ENCODE measurements around the gene RNF111. TPM values are rescaled to one million over a fixed set of nuclear protein-coding genes. Genes with fewer than 3 reads are reported as not detected.

The RNF111 gene
- total and polyA plus RNA-seq, 3 experiments from 2014 or later, result 14.8 to 26.9 (median 24.8) TPM

DNA sequence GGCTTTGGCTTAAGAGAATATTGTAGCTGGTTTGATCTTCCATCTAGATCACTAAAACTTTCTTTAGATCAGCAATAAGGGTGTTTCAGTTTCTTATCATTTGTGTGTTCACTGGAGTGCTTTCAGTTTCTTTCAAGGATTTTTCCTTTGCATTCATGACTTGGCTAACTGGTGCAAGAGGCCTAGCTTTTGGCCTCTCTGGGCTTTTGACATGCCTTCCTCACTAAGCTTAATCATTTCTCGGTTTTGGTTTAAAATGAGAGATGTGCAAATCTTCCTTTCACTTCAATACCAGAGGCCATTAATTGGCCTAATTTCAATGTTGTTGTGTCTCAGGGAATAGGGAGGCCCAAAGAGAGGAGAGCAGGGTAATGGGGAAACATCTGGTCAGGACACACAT lies 87.1 kb downstream of the RNF111 start:
- Histone ChIP-seq H3K36me3 (ENCODE audit: insufficient read depth, low read length) (peaks cover 9% of the 10 kb centered on the region), H3K4me1 (ENCODE audit: insufficient read depth, low read length) (no peaks in the 10 kb centered on the region), H3K9me3 (ENCODE audit: low read length) (no peaks in the 10 kb centered on the region), H3K27me3 (ENCODE audit: insufficient read depth, low read length, poor library complexity, severe bottlenecking) (no peaks in the 10 kb centered on the region), H3K27ac (ENCODE audit: low read depth, low read length) (no peak overlapping the region), H3K4me3 (ENCODE audit: low read length) (no peak overlapping the region)
- Mint-ChIP-seq H3K4me1 (peaks cover 0 to 4% (median 0%) of the 10 kb centered on the region in 3 donors), H3K27ac (peak overlapping the region in 2 of 8 donors; percentile 62 to 70), H3K27me3 (no peaks in the 10 kb centered on the region), H3K9me3 (no peaks in the 10 kb centered on the region), H3K36me3 (peaks cover 4 to 59% (median 15%) of the 10 kb centered on the region in 3 donors), H3K4me3 (no peak overlapping the region)
- CTCF ChIA-PET, result no interaction called here
- no peak for DNase-seq
- POLR2A ChIA-PET, result no interaction called here

GRCh38 chr15:59087731-59088130 lies 100.3 kb downstream of the RNF111 start:
- H3K9me3 Mint-ChIP-seq, result no peaks in the 10 kb centered on the region
- H3K4me3 ChIP-seq (ENCODE audit: low read length), result no peak overlapping the region
- peaks cover 30% of the 10 kb centered on the region for H3K36me3 ChIP-seq (ENCODE audit: insufficient read depth, low read length)
- H3K4me1 Mint-ChIP-seq, result peaks cover 0 to 4% (median 0%) of the 10 kb centered on the region in 3 donors
- H3K27ac Mint-ChIP-seq, result peak overlapping the region in 5 of 8 donors; percentile 2 to 64 (median 19)
- no peaks in the 10 kb centered on the region for H3K27me3 Mint-ChIP-seq
- no peak overlapping the region for H3K27ac ChIP-seq (ENCODE audit: low read depth, low read length)
- CTCF ChIA-PET, result no interaction called here
- H3K4me3 Mint-ChIP-seq, result no peak overlapping the region
- H3K4me1 ChIP-seq (ENCODE audit: insufficient read depth, low read length), result no peaks in the 10 kb centered on the region
- no peaks in the 10 kb centered on the region for H3K9me3 ChIP-seq (ENCODE audit: low read length)
- no peaks in the 10 kb centered on the region for H3K27me3 ChIP-seq (ENCODE audit: insufficient read depth, low read length, poor library complexity, severe bottlenecking)
- DNase-seq, result no peak
- H3K36me3 Mint-ChIP-seq, result peaks cover 4 to 82% (median 22%) of the 10 kb centered on the region in 3 donors
- POLR2A ChIA-PET, result no interaction called here

DNA sequence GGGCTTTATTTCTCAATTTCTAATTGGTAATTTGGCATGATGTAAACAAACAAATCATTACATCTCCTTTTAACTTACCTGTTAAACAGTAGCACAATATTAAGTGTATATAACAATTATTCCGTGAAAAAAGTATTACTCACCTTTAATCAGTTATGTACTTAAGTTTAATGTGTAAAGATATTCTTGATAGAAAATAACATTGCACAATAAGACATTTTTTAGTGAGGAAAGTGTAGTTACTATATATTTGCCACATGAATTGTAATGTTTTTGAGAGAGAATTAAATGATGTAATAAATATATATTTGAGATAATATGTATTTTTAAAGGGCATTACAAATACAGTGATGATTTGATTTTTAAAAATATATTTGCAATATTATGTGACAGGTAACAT lies 106.6 kb downstream of the RNF111 start:
- DNase-seq, result no peak
- Mint-ChIP-seq H3K27me3 (no peaks in the 10 kb centered on the region), H3K4me3 (no peak overlapping the region), H3K4me1 (peaks cover under 1 to 1% (median under 1%) of the 10 kb centered on the region in 3 donors), H3K9me3 (no peaks in the 10 kb centered on the region), H3K36me3 (peaks cover 4 to 72% (median 15%) of the 10 kb centered on the region in 3 donors), H3K27ac (no peak overlapping the region)
- no peak overlapping the region for H3K4me3 ChIP-seq (ENCODE audit: low read length)
- H3K27ac ChIP-seq (ENCODE audit: low read depth, low read length), result no peak overlapping the region
- no peaks in the 10 kb centered on the region for H3K27me3 ChIP-seq (ENCODE audit: insufficient read depth, low read length, poor library complexity, severe bottlenecking)
- peaks cover 30% of the 10 kb centered on the region for H3K36me3 ChIP-seq (ENCODE audit: insufficient read depth, low read length)
- ChIA-PET POLR2A (no interaction called here), CTCF (no interaction called here)
- H3K4me1 ChIP-seq (ENCODE audit: insufficient read depth, low read length), result peaks cover 3% of the 10 kb centered on the region
- H3K9me3 ChIP-seq (ENCODE audit: low read length), result no peaks in the 10 kb centered on the region

DNA sequence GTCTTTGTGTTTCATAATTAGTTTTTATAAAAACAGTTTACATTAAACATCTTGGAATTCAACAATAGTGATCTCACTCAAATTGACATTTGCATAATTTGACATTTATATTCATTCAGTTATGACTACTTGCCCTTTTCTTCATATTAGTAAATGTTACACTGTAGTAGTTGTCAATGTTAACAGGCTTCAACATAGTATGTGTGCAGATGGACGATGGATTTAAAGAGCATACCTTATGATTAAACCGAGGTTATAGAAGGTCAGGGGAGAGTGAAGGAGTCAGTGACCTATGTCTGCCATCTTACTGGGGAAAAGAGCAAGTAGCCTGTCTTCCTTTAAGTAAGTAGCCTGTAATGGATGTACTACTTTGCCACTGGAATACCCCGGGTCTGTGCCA lies 109.0 kb downstream of the RNF111 start:
- no peaks in the 10 kb centered on the region for H3K9me3 Mint-ChIP-seq
- peaks cover 24% of the 10 kb centered on the region for H3K36me3 ChIP-seq (ENCODE audit: insufficient read depth, low read length)
- H3K36me3 Mint-ChIP-seq, result peaks cover 4 to 60% (median 21%) of the 10 kb centered on the region in 3 donors

GRCh38 chr15:59099162-59099685 lies 111.8 kb downstream of the RNF111 start:
- no peak overlapping the region for H3K4me3 ChIP-seq (ENCODE audit: low read length)
- no peak for DNase-seq
- Mint-ChIP-seq H3K27ac (peak overlapping the region in 1 of 8 donors; percentile 30), H3K9me3 (no peaks in the 10 kb centered on the region), H3K36me3 (peaks cover 0 to 33% (median 14%) of the 10 kb centered on the region in 3 donors), H3K4me1 (peaks cover 3 to 11% (median 6%) of the 10 kb centered on the region in 3 donors), H3K27me3 (no peaks in the 10 kb centered on the region), H3K4me3 (no peak overlapping the region)
- peaks cover 6% of the 10 kb centered on the region for H3K4me1 ChIP-seq (ENCODE audit: insufficient read depth, low read length)
- CTCF ChIA-PET, result no interaction called here
- H3K27me3 ChIP-seq (ENCODE audit: insufficient read depth, low read length, poor library complexity, severe bottlenecking), result no peaks in the 10 kb centered on the region
- POLR2A ChIA-PET, result no interaction called here
- H3K27ac ChIP-seq (ENCODE audit: low read depth, low read length), result no peak overlapping the region
- peaks cover 10% of the 10 kb centered on the region for H3K36me3 ChIP-seq (ENCODE audit: insufficient read depth, low read length)
- H3K9me3 ChIP-seq (ENCODE audit: low read length), result no peaks in the 10 kb centered on the region

More for the DNA sequence above, 109.0 kb downstream of the RNF111 start:
- H3K27ac ChIP-seq (ENCODE audit: low read depth, low read length), result no peak overlapping the region
- no peak overlapping the region for H3K4me3 Mint-ChIP-seq
- no peak for DNase-seq
- H3K4me3 ChIP-seq (ENCODE audit: low read length), result no peak overlapping the region
- peaks cover 3% of the 10 kb centered on the region for H3K4me1 ChIP-seq (ENCODE audit: insufficient read depth, low read length)
- CTCF ChIA-PET, result no interaction called here
- peaks cover 2 to 8% (median 3%) of the 10 kb centered on the region in 3 donors for H3K4me1 Mint-ChIP-seq
- no peaks in the 10 kb centered on the region for H3K9me3 ChIP-seq (ENCODE audit: low read length)
- H3K27ac Mint-ChIP-seq, result peak overlapping the region in 2 of 8 donors; percentile 18 to 19
- POLR2A ChIA-PET, result no interaction called here
- no peaks in the 10 kb centered on the region for H3K27me3 ChIP-seq (ENCODE audit: insufficient read depth, low read length, poor library complexity, severe bottlenecking)
- H3K27me3 Mint-ChIP-seq, result no peaks in the 10 kb centered on the region

GRCh38 chr15:59104602-59104911 lies 117.1 kb downstream of the RNF111 start:
- Histone ChIP-seq H3K4me3 (ENCODE audit: low read length) (peak overlapping the region; percentile 78), H3K27ac (ENCODE audit: low read depth, low read length) (peak overlapping the region; percentile 77), H3K36me3 (ENCODE audit: insufficient read depth, low read length) (no peaks in the 10 kb centered on the region), H3K4me1 (ENCODE audit: insufficient read depth, low read length) (peaks cover 11% of the 10 kb centered on the region), H3K27me3 (ENCODE audit: insufficient read depth, low read length, poor library complexity, severe bottlenecking) (no peaks in the 10 kb centered on the region), H3K9me3 (ENCODE audit: low read length) (no peaks in the 10 kb centered on the region)
- DNase-seq, result no peak
- Mint-ChIP-seq H3K4me1 (peaks cover 13 to 21% (median 20%) of the 10 kb centered on the region in 3 donors), H3K27me3 (peaks cover 0 to 4% of the 10 kb centered on the region in 2 donors), H3K9me3 (no peaks in the 10 kb centered on the region), H3K27ac (peak overlapping the region; percentile 89 to 99 (median 96)), H3K4me3 (peak overlapping the region; percentile 85 to 96 (median 94)), H3K36me3 (peaks cover 0 to 7% (median 7%) of the 10 kb centered on the region in 3 donors)
- CTCF ChIA-PET, result no interaction called here
- POLR2A ChIA-PET, result no interaction called here

DNA sequence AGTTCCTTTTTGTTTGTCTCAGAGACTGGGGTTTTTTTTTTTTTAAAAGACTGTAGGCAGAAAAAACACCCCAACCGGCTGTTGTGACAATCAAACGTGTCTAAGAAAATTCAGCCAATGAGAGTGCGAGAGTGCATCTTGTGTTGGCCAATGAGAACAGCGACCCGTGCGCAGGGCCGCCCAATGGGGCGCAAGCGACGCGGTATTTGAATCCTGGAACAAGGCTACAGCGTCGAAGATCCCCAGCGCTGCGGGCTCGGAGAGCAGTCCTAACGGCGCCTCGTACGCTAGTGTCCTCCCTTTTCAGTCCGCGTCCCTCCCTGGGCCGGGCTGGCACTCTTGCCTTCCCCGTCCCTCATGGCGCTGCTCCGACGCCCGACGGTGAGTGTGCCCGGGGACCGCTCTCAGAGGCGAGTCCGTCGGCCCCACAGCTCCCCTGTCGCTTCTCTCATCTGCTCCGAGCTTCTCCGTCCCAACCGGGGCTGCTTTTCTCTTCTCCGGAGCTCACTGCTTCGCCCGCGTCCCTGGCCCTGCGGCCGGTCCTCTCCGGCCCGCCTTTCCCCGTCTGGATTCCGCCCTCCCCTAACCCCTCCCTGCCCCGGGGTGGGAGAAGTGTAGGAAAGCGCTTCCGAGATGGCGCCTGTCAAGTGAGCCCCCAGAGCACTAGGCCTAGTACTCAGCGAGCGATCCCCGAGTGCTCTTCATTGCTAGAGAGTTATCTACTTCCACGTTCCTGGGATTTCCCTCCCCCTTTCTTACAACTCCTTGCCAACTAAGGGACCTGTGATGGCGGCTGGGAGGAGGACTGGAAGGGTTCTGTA lies 117.7 kb downstream of the RNF111 start, which contains the start of gene CCNB2:
CCNB2 (plus strand) TSS at position 235 of the 821 bp plus-strand sequence; CDS start at position 358, 123 bp downstream.
- peak; percentile 74 to 89 (median 83) for DNase-seq
- CTCF ChIA-PET, result no interaction called here
- POLR2A ChIA-PET, result no interaction called here

GRCh38 chr15:59105854-59106253 lies 118.4 kb downstream of the RNF111 start:
- Mint-ChIP-seq H3K4me1 (peaks cover 13 to 20% (median 20%) of the 10 kb centered on the region in 3 donors), H3K36me3 (peaks cover 0 to 2% (median 0%) of the 10 kb centered on the region in 3 donors), H3K27me3 (peaks cover 0 to 4% of the 10 kb centered on the region in 2 donors), H3K9me3 (no peaks in the 10 kb centered on the region), H3K4me3 (peak overlapping the region; percentile 85 to 96 (median 94)), H3K27ac (peak overlapping the region in 3 of 8 donors; percentile 0 to 89 (median 83))
- Histone ChIP-seq H3K4me3 (ENCODE audit: low read length) (no peak overlapping the region), H3K27ac (ENCODE audit: low read depth, low read length) (peak overlapping the region; percentile 77), H3K27me3 (ENCODE audit: insufficient read depth, low read length, poor library complexity, severe bottlenecking) (no peaks in the 10 kb centered on the region), H3K36me3 (ENCODE audit: insufficient read depth, low read length) (no peaks in the 10 kb centered on the region), H3K9me3 (ENCODE audit: low read length) (no peaks in the 10 kb centered on the region), H3K4me1 (ENCODE audit: insufficient read depth, low read length) (peaks cover 11% of the 10 kb centered on the region)
- ChIA-PET CTCF (interaction anchor here (1.1 kb wide), 1 partner anchor 27 kb away, joined by 3 read pairs; no protein-coding TSS in a partner anchor), POLR2A (interaction anchor here (0.6 kb wide), 1 partner anchor 471 kb away, joined by 7 read pairs; no protein-coding TSS in a partner anchor)
- DNase-seq, result no peak

More for the DNA sequence above, 117.7 kb downstream of the RNF111 start, which contains the start of gene CCNB2:
- Mint-ChIP-seq H3K27me3 (peaks cover 0 to 4% of the 10 kb centered on the region in 2 donors), H3K4me1 (peaks cover 13 to 20% (median 20%) of the 10 kb centered on the region in 3 donors), H3K9me3 (no peaks in the 10 kb centered on the region), H3K4me3 (peak within 1 kb of the TSS; percentile 85 to 96 (median 94)), H3K27ac (peak within 1 kb of the TSS; percentile 89 to 99 (median 96)), H3K36me3 (peaks cover 0 to 4% (median 2%) of the 10 kb centered on the region in 3 donors)
- Histone ChIP-seq H3K4me3 (ENCODE audit: low read length) (peak within 1 kb of the TSS; percentile 78), H3K27me3 (ENCODE audit: insufficient read depth, low read length, poor library complexity, severe bottlenecking) (no peaks in the 10 kb centered on the region), H3K36me3 (ENCODE audit: insufficient read depth, low read length) (no peaks in the 10 kb centered on the region), H3K27ac (ENCODE audit: low read depth, low read length) (peak within 1 kb of the TSS; percentile 77), H3K9me3 (ENCODE audit: low read length) (no peaks in the 10 kb centered on the region), H3K4me1 (ENCODE audit: insufficient read depth, low read length) (peaks cover 11% of the 10 kb centered on the region)

Data from CD8-positive, alpha-beta memory T cell (primary cell).